OCI-LY7 (cell line): ENCODE data around the gene KREMEN1. TPM values are rescaled to one million over a fixed set of nuclear protein-coding genes. Genes with fewer than 3 reads are reported as not detected.

Experiments
- BruUV-seq: library from RNA; stranded (reverse); fragments of 400-500 nt; replicated peaks from 2 replicates; lab custom pipeline; 2021; lab: Mats Ljungman, UMichigan
- CTCF ChIA-PET: fragments of 300-600 bp; sonication (Branson Sonifier 250); formaldehyde crosslinking; loops from one replicate; lab custom pipeline; 2022; ENCODE audit warnings: antibody characterized with exemption; ENCODE audit not compliant: unreplicated experiment; lab: Charles Lee
- POLR2A ChIA-PET: fragments of 300-600 bp; sonication (Branson Sonifier 250); formaldehyde crosslinking; loops from one replicate; lab custom pipeline; 2022; ENCODE audit warnings: antibody characterized with exemption; lab: Charles Lee
- DNase-seq: peaks from one replicate; pipeline ENCODE4 v3.0.0-alpha.2; 2015; ENCODE audit warnings: low spot score
- H2AFZ ChIP-seq: fragments of 200-600 bp; sonication (generic), shearing (Covaris generic); 2 replicates; pipeline ENCODE4 v1.6.1; 2014; ENCODE audit warnings: mild to moderate bottlenecking, antibody characterized with exemption, low read length, moderate library complexity
- H3K27ac ChIP-seq: fragments of 200-600 bp; sonication (generic); 2 replicates; pipeline ENCODE4 v1.5.1; 2014; ENCODE audit warnings: mixed run types, low read depth, mild to moderate bottlenecking, moderate library complexity, low read length, inconsistent platforms; ENCODE audit not compliant: poor library complexity, severe bottlenecking
- H3K36me3 ChIP-seq: fragments of 200-600 bp; sonication (generic); 2 replicates; pipeline ENCODE4 v1.6.1; 2014; ENCODE audit warnings: mild to moderate bottlenecking, antibody characterized with exemption, low read length, moderate library complexity, mixed read lengths; ENCODE audit not compliant: insufficient read depth
- H3K4me1 ChIP-seq: fragments of 200-600 bp; sonication (generic); 2 replicates; pipeline ENCODE4 v1.5.1; 2014; ENCODE audit warnings: mild to moderate bottlenecking, low read length; ENCODE audit not compliant: insufficient read depth, poor library complexity, severe bottlenecking
- H3K4me2 ChIP-seq: fragments of 200-600 bp; sonication (generic); 2 replicates; pipeline ENCODE4 v1.6.1; 2014; ENCODE audit warnings: mild to moderate bottlenecking, low read length
- H3K4me3 ChIP-seq: fragments of 200-600 bp; sonication (generic); 2 replicates; pipeline ENCODE4 v1.5.1; 2014; ENCODE audit warnings: mild to moderate bottlenecking, low read depth, low read length; ENCODE audit not compliant: poor library complexity, severe bottlenecking
- H3K79me2 ChIP-seq: fragments of 200-600 bp; sonication (generic); 2 replicates; pipeline ENCODE4 v1.6.1; 2016; ENCODE audit warnings: low read depth, mild to moderate bottlenecking, low read length, moderate library complexity, mixed read lengths; ENCODE audit not compliant: insufficient read depth
- H3K9me2 ChIP-seq: fragments of 200-600 bp; sonication (generic); 2 replicates; pipeline ENCODE4 v1.6.1; 2016; ENCODE audit warnings: mild to moderate bottlenecking, low read length, mixed read lengths; ENCODE audit not compliant: insufficient read depth
- H3K9me3 ChIP-seq: fragments of 200-600 bp; sonication (generic); 2 replicates; pipeline ENCODE4 v1.6.1; 2014; ENCODE audit warnings: mild to moderate bottlenecking, mixed run types, low read length, mixed read lengths
- H4K20me1 ChIP-seq: fragments of 200-600 bp; sonication (generic); 2 replicates; pipeline ENCODE4 v1.6.1; 2014; ENCODE audit warnings: mild to moderate bottlenecking, antibody characterized with exemption, low read length, moderate library complexity, mixed read lengths; ENCODE audit not compliant: insufficient read depth
- EZH2phosphoT487 ChIP-seq: fragments of 200-600 bp; sonication (generic); IDR thresholded peaks from 2 replicates; pipeline ENCODE4 v1.6.1; 2018; ENCODE audit warnings: low read depth, borderline replicate concordance, mild to moderate bottlenecking, mixed run types, antibody characterized with exemption, low read length, moderate library complexity, mixed read lengths
- intact Hi-C: fragments of 100-400 bp; cut with micrococcal nuclease; formaldehyde crosslinking; loops from one replicate; pipeline ENCODE4 v1.10.0; 2022; ENCODE audit not compliant: unreplicated experiment
- total RNA-seq, 2 experiments: library from RNA; depleted of rRNA in 1 of 2; stranded (reverse); fragments of >200 nt in 1 of 2; shearing (Covaris generic) in 1 of 2; gene quantifications; 2 replicates each; pipeline ENCODE4 v1.2.3, GENCODE V29; 2014 to 2022
- TF ChIP-seq, protein P1 (sequence below): fragments of 200-600 bp; sonication (generic); conservative IDR thresholded peaks from 2 replicates; pipeline ENCODE4 v1.5.1; 2014; ENCODE audit warnings: mild to moderate bottlenecking, antibody characterized with exemption, low read length, moderate library complexity, mixed read lengths

The KREMEN1 gene
- total RNA-seq, 2 experiments from 2014 or later, result not detected

DNA sequence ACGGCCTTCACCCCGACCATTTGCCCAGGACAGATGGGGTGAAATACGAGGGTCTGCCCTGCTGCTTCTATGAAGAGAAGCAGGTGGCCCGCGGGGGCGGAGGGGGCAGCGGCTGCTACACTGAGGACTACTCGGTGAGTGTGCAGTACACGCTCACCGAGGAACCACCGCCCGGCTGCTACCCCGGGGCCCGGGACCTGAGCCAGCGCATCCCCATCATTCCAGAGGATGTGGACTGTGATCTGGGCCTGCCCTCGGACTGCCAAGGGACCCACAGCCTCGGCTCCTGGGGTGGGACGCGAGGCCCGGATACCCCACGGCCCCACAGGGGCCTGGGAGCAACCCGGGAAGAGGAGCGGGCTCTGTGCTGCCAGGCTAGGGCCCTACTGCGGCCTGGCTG is 22.4 kb upstream of the KREMEN1 start:
- Histone ChIP-seq H3K36me3 (no peaks in the 10 kb centered on the region), H3K9me2 (no peaks in the 10 kb centered on the region), H3K9me3 (no peaks in the 10 kb centered on the region), H3K4me1 (no peaks in the 10 kb centered on the region), H3K4me3 (no peak overlapping the region), H3K4me2 (no peak overlapping the region), H4K20me1 (no peaks in the 10 kb centered on the region), H3K79me2 (no peaks in the 10 kb centered on the region), H3K27ac (no peak overlapping the region), H2AFZ (no peak overlapping the region)
- DNase-seq, result no peak
- no TSS peak for BruUV-seq
- ChIA-PET CTCF (no interaction called here), POLR2A (no interaction called here)
- intact Hi-C loops, result no loop called here
- TF ChIP-seq EZH2phosphoT487, result no peak
- TF ChIP-seq, protein P1, sequence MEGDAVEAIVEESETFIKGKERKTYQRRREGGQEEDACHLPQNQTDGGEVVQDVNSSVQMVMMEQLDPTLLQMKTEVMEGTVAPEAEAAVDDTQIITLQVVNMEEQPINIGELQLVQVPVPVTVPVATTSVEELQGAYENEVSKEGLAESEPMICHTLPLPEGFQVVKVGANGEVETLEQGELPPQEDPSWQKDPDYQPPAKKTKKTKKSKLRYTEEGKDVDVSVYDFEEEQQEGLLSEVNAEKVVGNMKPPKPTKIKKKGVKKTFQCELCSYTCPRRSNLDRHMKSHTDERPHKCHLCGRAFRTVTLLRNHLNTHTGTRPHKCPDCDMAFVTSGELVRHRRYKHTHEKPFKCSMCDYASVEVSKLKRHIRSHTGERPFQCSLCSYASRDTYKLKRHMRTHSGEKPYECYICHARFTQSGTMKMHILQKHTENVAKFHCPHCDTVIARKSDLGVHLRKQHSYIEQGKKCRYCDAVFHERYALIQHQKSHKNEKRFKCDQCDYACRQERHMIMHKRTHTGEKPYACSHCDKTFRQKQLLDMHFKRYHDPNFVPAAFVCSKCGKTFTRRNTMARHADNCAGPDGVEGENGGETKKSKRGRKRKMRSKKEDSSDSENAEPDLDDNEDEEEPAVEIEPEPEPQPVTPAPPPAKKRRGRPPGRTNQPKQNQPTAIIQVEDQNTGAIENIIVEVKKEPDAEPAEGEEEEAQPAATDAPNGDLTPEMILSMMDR, result no peak

DNA sequence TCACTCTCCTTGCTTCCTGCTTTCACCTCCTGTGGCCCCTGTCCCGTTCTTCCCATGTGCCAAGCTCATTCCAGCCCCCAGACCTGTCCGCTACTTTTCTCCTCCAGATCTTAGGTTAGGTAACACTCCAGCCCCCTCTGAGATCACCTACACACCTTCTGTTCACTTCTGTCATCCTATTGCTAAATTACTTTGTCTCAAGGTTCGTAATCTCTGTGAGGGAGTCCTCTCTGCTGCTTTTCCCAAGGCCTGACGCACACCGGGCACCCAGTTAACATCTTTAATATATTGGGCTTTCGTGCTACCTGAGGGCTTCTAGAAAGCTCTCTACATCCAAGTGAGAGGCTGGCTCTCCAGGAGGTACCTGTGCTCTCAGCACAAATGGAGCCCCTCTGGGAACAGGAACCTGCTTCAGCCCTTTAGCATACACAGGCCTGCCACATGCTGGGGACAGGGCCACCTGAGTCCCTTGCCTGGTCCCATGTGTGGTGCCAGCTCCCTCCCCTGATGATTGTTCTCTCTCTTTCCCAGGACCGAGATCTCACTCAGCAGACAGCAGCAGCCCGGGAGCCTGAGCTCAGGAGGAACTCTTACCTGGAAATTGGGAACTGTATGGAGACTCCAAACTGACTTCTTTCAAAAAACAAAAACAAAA is 19.7 kb upstream of the KREMEN1 start:
- BruUV-seq, result no TSS peak

More for the DNA sequence above, 19.7 kb upstream of the KREMEN1 start:
- no peaks in the 10 kb centered on the region for H3K79me2 ChIP-seq
- ChIA-PET POLR2A (interaction anchor here (0.6 to 0.7 kb wide), 2 partner anchors 182 to 474 kb away, joined by 3 read pairs; no protein-coding TSS in a partner anchor), CTCF (no interaction called here)
- H3K4me1 ChIP-seq, result no peaks in the 10 kb centered on the region
- no peaks in the 10 kb centered on the region for H3K9me3 ChIP-seq
- H2AFZ ChIP-seq, result no peak overlapping the region
- intact Hi-C loops, result no loop called here
- no peak overlapping the region for H3K4me2 ChIP-seq
- no peaks in the 10 kb centered on the region for H3K9me2 ChIP-seq
- no peaks in the 10 kb centered on the region for H3K36me3 ChIP-seq
- no peak overlapping the region for H3K27ac ChIP-seq
- DNase-seq, result no peak
- H4K20me1 ChIP-seq, result no peaks in the 10 kb centered on the region
- no peak for TF ChIP-seq EZH2phosphoT487
- TF ChIP-seq, protein P1, result no peak
- H3K4me3 ChIP-seq, result no peak overlapping the region
